ENCODE measurements around the gene MRPS10.

DNA sequence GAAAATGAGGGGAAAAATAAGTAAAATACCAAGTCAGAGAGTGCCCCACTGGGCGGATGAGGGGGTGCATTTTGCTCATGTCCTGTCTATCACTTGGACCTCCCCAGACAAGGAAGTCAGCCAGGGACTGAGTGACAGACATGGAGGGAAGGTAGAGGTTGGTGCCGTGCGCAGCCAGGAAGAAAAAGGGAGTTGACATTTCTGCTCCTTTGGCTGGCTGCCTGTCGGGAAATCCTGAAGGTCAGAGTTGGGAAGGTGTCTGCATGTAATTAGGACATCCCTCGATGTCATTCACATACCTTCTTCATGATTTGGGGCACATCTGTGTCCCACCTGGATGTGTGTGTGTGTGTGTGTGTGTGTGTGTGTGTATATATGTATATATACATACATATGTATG is 35.6 kb downstream of the MRPS10 start:
- TF ChIP-seq ESRRG (CRISPR knock-in tag; IDR thresholded peaks at IDR 0.05) (no peak), ZNF70 (CRISPR knock-in tag; IDR thresholded peaks at IDR 0.05) (no peak), RARB (CRISPR knock-in tag; IDR thresholded peaks at IDR 0.05) (no peak), TSHZ2 (CRISPR knock-in tag; IDR thresholded peaks at IDR 0.05) (no peak), ARNTL (CRISPR knock-in tag; IDR thresholded peaks at IDR 0.05; ENCODE audit: borderline replicate concordance, low read depth) (no peak), ZC3H10 (CRISPR knock-in tag; IDR thresholded peaks at IDR 0.05) (no peak), ZFP30 (CRISPR knock-in tag; IDR thresholded peaks at IDR 0.05) (no peak), OSR1 (CRISPR knock-in tag; IDR thresholded peaks at IDR 0.05) (no peak), GLIS3 (CRISPR knock-in tag; IDR thresholded peaks at IDR 0.05) (no peak), BACH2 (CRISPR knock-in tag; IDR thresholded peaks at IDR 0.05; ENCODE audit: borderline replicate concordance) (no peak)
- TF ChIP-seq, protein P1, sequence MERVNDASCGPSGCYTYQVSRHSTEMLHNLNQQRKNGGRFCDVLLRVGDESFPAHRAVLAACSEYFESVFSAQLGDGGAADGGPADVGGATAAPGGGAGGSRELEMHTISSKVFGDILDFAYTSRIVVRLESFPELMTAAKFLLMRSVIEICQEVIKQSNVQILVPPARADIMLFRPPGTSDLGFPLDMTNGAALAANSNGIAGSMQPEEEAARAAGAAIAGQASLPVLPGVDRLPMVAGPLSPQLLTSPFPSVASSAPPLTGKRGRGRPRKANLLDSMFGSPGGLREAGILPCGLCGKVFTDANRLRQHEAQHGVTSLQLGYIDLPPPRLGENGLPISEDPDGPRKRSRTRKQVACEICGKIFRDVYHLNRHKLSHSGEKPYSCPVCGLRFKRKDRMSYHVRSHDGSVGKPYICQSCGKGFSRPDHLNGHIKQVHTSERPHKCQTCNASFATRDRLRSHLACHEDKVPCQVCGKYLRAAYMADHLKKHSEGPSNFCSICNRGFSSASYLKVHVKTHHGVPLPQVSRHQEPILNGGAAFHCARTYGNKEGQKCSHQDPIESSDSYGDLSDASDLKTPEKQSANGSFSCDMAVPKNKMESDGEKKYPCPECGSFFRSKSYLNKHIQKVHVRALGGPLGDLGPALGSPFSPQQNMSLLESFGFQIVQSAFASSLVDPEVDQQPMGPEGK (CRISPR knock-in tag; IDR thresholded peaks at IDR 0.05; ENCODE audit: borderline replicate concordance): no peak
- TF ChIP-seq, protein P2, sequence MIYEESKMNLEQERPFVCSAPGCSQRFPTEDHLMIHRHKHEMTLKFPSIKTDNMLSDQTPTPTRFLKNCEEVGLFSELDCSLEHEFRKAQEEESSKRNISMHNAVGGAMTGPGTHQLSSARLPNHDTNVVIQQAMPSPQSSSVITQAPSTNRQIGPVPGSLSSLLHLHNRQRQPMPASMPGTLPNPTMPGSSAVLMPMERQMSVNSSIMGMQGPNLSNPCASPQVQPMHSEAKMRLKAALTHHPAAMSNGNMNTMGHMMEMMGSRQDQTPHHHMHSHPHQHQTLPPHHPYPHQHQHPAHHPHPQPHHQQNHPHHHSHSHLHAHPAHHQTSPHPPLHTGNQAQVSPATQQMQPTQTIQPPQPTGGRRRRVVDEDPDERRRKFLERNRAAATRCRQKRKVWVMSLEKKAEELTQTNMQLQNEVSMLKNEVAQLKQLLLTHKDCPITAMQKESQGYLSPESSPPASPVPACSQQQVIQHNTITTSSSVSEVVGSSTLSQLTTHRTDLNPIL (CRISPR knock-in tag; IDR thresholded peaks at IDR 0.05; ENCODE audit: low read depth): no peak

All from SK-N-SH treated with all-trans-retinoic acid at 6 μM for 48 hours (cell line).